GM18526 (cell line): Measurements from ENCODE around the gene RAB27A.

Source experiments
- POLR2A ChIP-seq: IDR thresholded peaks from 3 replicates; pipeline ENCODE4 v1.6.1; 2011; ENCODE audit not compliant: insufficient read length; ENCODE audit errors: extremely low read depth

RAB27A gene

DNA sequence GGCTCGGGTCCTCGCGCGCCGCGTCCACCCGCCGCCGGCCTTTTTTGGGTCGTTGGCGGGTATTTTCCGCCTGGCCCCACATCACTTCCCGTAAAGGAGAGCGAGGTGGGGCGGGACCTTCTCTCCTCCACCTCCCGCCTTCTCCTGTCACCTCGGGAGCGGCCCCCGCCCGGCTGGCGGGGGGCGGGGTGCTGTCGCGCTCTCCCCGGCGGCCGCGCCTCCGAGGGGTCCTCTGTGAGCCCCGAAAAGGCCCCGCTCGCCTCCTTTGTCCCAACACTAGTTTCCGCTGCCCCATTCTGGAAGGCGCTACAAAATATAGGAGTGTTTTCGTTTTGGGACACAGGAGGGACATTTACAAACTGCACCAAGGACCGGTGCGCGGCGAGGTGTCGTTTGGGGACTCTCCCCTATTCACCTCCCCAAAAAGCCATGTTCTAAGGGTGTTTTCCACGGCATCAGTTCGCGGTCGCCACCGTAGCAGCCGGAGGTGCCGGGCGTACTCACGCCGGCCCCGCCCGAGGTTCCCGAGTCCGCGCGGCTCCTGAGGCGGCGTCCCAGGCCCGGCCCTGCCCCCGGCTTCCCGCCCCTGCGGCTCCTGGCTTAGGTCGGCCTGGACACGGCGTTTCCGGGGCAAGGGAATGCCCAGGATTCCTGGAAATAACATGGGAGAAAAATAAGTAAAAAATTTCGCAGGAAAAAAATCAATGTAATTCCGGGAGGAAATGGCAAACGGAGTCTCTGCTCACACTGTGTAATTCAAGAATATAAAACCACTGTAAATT lies at the start of gene RAB27A:
Gene RAB27A (minus strand): TSS at position 68 of the 782 bp plus-strand sequence. CDS start 54,879 bp downstream, outside the sequence.
- TF ChIP-seq POLR2A: no peak

DNA sequence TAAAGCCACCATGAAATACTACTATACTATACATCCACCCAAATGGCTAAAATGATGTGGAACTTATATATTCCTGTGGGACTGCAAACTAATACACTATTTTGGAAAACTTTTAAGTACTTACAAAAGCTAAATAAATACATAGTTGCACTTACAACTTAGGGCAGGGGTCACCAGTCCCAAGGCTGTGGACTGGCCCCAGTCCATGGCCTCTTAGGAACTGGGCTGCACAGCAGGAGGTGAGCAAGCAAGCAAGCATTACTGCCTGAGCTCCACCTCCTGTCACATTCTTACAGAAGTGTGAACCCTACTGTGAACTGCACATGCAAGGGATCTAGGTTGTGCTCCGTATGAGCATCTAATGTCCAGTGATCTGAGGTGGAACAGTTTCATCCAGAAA lies 47.5 kb upstream of the RAB27A start:
- no peak for TF ChIP-seq POLR2A

DNA sequence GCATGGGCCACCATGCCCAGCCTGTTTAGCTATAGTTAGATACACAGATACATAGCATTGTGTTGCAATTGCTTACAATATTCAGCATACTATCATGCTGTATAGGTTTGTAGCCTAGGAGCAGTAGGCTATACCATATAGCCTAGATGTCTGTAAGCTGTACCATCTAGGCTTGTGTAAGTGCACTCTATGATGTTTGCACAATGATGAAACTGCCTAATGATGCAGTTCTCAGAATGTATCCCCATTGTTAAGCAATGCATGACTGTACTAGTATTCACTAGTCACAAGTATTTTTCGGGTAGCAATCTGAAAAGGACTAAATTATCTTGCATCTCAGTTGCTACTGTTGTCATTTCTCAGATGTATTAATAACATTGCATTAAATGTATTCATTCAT lies 45.4 kb upstream of the RAB27A start:
- TF ChIP-seq POLR2A: no peak

GRCh38 chr15:55334371-55334770 lies 44.8 kb upstream of the RAB27A start:
- no peak for TF ChIP-seq POLR2A

- TF ChIP-seq POLR2A: no peak
Observed at GRCh38 chr15:55327387-55327786, 37.8 kb upstream of the RAB27A start.

GRCh38 chr15:55322467-55322866 lies 32.9 kb upstream of the RAB27A start:
- TF ChIP-seq POLR2A: no peak

DNA sequence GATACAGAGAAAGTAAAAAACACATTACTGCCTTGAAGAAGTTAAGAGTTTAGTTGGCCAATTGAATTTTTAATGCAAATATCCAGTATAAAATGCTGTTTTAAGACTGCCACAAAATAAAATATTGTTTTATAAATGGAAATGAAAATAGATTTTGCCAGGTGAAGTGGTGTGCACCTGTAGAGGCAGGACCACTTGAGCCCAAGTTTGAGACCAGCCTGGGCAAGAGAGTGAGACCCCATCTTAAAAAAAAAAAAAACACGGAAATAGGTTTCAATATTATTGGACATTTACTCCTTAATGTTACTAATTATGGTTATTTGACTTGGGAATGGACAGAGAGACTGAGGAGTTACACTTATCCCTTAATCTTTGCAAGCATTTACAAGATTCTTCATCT lies 31.4 kb upstream of the RAB27A start:
- TF ChIP-seq POLR2A: no peak

DNA sequence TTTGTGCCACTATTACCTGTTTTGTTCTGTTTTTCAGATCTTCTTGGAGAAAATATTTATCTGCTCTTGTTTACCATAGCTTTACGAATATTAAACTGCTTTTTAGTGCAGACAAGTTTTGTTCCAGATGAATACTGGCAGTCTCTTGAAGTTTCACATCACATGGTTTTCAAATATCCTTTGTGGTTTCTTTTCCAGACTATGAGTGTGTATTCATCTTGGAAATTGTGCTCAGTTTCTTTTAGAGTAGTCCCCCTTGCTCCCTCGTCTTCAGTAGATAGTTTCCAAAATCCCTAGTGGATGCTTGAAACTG lies 30.6 kb upstream of the RAB27A start:
- no peak for TF ChIP-seq POLR2A

GRCh38 chr15:55319537-55320237 lies 30.1 kb upstream of the RAB27A start:
- no peak for TF ChIP-seq POLR2A

- peak; percentile 87 for TF ChIP-seq POLR2A
Observed at GRCh38 chr15:55318588-55319494, 29.2 kb upstream of the RAB27A start, which contains the start of the genes PIGB and PIGBOS1. Gene PIGB, plus strand, starts transcription at chr15:55319222. Its CDS starts 29 bp downstream, at chr15:55319251. Gene PIGBOS1, minus strand, starts transcription at chr15:55319123. Its CDS starts 1,331 bp downstream, at chr15:55317792.

GRCh38 chr15:55297315-55297714 lies 7.7 kb upstream of the RAB27A start:
- no peak for TF ChIP-seq POLR2A

DNA sequence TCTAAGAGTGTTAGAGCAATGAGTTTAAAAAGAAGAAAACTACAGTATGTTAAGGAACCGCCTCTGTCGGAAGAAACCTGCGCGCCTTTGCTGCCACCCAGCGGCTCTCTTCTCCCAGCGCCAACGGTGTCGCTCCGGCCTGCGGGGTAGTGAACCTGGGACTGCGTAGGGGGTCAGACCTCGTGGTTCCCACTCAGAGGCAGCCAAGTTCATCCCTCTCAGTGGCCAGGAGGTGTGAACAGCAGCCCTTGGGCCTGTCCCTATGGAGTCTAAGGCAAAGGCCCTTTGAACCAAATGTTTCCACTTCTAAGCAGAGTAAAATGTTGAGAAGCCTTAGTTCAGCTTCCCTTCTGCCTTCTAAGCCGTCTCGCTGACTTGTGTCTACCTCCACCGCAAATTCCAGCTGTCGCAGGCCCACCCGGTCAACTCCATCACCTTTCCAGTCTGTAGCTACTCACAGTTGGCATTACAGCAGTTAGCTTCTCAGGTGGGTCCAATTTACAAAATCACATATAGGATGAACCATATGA lies 980 bp upstream of the RAB27A start:
- TF ChIP-seq POLR2A: no peak

DNA sequence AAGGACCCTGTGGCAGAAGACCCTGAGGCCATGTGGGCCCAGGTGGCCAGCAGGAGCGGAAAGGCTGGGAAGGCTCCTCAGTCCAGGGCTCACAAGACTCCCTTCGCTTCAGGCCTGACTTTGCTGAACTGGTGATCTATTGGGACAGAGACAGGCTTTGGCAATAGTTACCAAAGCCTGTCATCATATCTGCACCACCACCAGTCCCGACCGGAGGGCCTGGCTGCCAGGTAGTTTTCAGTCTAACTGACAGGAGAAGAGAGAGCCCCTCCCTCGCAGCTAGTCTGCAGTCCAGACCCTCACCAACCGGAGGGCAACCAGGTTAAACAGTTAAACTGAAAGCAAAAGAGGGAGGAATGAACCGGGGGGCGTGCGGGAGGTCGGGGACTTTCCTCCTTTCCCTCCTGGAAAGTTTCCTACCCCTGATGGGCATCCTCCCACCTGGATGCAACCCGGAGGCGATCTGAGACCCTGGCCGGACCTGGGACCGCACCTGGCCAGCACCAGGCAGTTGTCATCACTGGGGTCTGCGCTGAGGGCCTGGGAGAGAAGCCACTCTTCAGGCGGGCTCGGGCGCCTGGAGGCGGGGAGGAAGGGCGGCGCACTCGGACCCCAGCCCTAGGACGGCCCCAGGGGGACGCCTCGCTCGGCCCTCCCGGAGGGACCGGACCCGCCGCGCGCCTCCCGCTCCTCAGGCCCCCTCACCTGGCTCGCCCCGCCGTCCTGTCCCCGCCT lies 435 bp downstream of the RAB27A start:
- TF ChIP-seq POLR2A: no peak

GRCh38 chr15:55288006-55288717 lies 1.5 kb downstream of the RAB27A start:
- no peak for TF ChIP-seq POLR2A

- no peak for TF ChIP-seq POLR2A
Observed at GRCh38 chr15:55284426-55284825, 5.2 kb downstream of the RAB27A start.
